ENCODE measurements around the gene BEX4. TPM values are rescaled to one million over a fixed set of nuclear protein-coding genes. Genes with fewer than 3 reads are reported as not detected.
A peak's percentile ranks its signal among the peaks of the same experiment; 100 is the strongest.
"Not testable (repeated sequence)": the region's sequence is repeated elsewhere in the genome, so short reads cannot be mapped to it uniquely, and the experiment has no call there.

The BEX4 gene
- total and polyA plus RNA-seq, 9 donors: 51.0 to 124 (median 61.9) TPM

DNA sequence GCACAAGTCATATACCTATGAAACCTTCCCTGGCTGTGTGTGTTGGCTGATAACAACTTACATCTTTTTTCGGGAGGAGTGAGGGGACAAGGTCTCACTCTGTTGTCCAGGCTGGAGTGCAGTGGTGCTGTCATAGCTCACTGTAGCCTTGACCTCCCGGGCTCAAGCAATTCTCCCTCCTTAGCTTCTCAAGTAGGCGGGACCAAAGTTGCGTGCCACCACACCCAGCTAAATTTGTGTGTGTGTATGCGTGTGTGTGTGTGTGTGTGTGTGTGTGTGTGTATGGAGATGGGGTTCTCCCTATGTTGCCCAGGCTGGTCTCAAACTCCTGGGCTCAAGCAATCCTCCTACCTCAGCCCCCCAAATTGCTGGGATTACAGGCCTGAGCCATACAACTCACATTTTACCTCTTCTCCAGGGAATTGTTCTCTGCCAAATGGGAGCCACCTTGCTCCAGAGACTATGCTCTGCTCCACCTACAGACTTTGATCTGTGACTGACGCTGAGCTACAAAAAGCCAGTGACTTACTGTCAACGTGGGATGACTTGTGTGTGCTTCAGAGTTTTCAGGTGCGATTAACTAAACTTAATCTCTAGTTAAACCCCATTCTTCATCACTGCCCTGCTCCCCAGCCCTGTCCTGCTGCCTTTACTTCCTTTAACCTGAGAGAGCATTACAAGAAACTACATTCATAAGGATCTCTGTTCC is 2.0 kb upstream of the BEX4 start:
- no peaks in the 10 kb centered on the region for H3K4me1 ChIP-seq (ENCODE audit: insufficient read depth)
- no peaks in the 10 kb centered on the region for H3K27me3 ChIP-seq
- no peak overlapping the region for H3K4me3 ChIP-seq
- no peak for DNase-seq
- intact Hi-C loops (cut with DNase I): no loop called here
- TF ChIP-seq, protein P1, sequence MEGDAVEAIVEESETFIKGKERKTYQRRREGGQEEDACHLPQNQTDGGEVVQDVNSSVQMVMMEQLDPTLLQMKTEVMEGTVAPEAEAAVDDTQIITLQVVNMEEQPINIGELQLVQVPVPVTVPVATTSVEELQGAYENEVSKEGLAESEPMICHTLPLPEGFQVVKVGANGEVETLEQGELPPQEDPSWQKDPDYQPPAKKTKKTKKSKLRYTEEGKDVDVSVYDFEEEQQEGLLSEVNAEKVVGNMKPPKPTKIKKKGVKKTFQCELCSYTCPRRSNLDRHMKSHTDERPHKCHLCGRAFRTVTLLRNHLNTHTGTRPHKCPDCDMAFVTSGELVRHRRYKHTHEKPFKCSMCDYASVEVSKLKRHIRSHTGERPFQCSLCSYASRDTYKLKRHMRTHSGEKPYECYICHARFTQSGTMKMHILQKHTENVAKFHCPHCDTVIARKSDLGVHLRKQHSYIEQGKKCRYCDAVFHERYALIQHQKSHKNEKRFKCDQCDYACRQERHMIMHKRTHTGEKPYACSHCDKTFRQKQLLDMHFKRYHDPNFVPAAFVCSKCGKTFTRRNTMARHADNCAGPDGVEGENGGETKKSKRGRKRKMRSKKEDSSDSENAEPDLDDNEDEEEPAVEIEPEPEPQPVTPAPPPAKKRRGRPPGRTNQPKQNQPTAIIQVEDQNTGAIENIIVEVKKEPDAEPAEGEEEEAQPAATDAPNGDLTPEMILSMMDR (IDR thresholded peaks at IDR 0.05): no peak
- no peak for TF ChIP-seq EP300 (IDR thresholded peaks at IDR 0.05)
- no peak for TF ChIP-seq POLR2A (IDR thresholded peaks at IDR 0.05)
- no peaks in the 10 kb centered on the region for H3K36me3 ChIP-seq
- no peaks in the 10 kb centered on the region for H3K9me3 ChIP-seq
- H3K27ac ChIP-seq: no peak overlapping the region
- 68 to 78% (median 74%) methylated on average over 8 of the region's 8 CpGs for WGBS, 3 donors

DNA sequence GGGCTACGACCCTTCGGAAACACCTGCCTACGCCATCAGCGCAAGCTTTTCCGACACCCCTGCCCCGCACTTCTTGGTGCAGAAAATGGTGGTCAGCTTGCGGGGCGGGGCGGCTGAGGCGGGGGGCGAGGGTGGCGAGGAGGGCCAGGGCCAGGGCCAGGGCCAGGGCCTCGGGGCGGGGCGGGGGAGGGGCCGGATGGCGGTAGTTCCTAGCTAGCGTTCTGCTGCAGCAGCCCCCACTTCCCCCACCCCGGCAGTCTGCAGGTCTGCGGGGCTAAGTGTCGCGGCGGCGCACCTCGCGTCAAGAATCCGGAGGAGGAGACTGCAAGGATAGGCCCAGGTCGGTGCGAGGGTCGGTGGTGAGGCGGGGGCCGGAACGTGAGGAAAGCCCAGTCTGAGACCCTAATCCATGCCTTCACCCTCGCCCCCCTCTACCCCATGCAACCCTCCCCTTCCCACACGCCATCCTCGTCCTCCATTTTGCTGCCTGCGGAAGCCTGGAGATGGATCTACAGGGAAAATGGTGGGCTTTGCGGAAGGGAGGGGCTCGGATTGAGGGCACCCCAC is 600 bp downstream of the BEX4 start:
- no peaks in the 10 kb centered on the region for H3K27me3 ChIP-seq
- TF ChIP-seq, protein P1 (IDR thresholded peaks at IDR 0.05): no peak
- TF ChIP-seq POLR2A (IDR thresholded peaks at IDR 0.05): no peak
- no peak for TF ChIP-seq EP300 (IDR thresholded peaks at IDR 0.05)
- no peaks in the 10 kb centered on the region for H3K36me3 ChIP-seq
- no peaks in the 10 kb centered on the region for H3K9me3 ChIP-seq
- WGBS, 3 donors: 32 to 49% (median 49%) methylated on average over 38 to 39 of the region's 39 CpGs
- peak; percentile 28 to 64 (median 62) for DNase-seq
- H3K27ac ChIP-seq: peak overlapping the region; percentile 85 to 92
- H3K4me1 ChIP-seq (ENCODE audit: insufficient read depth): no peaks in the 10 kb centered on the region
- H3K4me3 ChIP-seq: peak overlapping the region; percentile 83
- intact Hi-C loops (cut with DNase I): no loop called here

DNA sequence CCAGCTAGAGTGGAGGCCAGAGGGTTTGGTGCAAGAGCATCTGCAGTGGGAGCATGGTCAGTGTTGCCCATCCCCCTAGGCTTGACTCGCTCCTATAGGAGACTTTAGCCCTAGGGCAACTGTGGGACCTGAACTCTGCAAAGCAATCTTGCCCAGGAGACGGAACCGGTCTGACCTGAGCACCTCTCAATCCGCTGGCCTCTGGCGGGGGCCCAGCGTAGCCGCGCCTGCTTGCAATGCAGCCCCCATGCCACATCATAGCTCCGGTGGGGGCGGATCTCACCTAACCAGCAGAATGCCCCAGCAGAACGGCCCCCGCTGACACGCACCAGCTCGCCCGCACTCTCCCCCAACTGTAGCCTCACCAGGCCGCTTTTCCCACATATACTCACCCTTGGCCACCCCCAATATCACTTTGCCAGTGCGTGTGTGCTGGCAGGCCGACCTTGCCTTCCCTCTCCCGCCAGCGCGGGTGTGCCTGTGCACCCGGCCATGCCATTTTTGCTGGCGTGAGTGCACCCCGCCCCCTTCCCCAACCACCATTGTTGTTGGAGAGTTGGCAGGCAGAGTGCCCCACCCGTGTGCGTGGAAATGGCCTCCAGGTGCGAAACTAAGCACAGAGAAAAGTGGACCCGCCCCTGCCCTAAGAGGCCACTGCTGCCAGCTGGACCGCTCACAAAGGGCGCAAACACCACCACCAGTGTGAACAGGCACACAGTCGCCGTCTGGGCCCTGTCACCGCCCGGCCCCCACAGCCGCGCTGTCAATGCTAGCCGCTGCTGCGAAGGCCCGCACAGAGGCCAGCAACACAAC is 5.8 kb downstream of the BEX4 start:
- Histone ChIP-seq H3K36me3 (no peaks in the 10 kb centered on the region), H3K27me3 (no peaks in the 10 kb centered on the region), H3K4me1 (ENCODE audit: insufficient read depth) (no peaks in the 10 kb centered on the region), H3K9me3 (no peaks in the 10 kb centered on the region), H3K4me3 (no peak overlapping the region), H3K27ac (no peak overlapping the region)
- DNase-seq: no peak
- intact Hi-C loops (cut with DNase I): no loop called here
- WGBS, 3 donors: 41 to 55% (median 53%) methylated on average over 39 of the region's 39 CpGs
- TF ChIP-seq POLR2A (IDR thresholded peaks at IDR 0.05) (no peak), EP300 (IDR thresholded peaks at IDR 0.05) (no peak)
- TF ChIP-seq, protein P1 (IDR thresholded peaks at IDR 0.05): no peak

DNA sequence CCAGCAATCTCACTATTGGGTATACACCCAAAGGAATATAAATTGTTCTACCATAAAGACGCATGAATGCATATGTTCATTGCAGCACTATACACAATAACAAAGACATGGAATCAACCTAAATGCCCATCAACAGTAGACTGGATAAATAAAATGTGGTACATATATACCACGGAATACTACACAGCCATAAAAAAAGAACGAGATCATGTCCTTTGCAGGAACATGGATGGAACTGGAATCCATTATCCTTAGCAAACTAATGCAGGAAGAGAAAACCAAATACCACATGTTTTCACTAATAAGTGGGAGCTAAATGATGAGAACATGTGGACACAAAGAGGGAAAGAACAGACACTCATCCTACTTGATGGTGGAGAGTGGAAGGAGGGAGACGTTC is 11.0 kb downstream of the BEX4 start:
- H3K27ac ChIP-seq; H3K9me3 ChIP-seq; H3K36me3 ChIP-seq; DNase-seq; H3K4me3 ChIP-seq; intact Hi-C loops (cut with DNase I); H3K4me1 ChIP-seq (ENCODE audit: insufficient read depth); H3K27me3 ChIP-seq: not testable (repeated sequence)
- 83 to 88% (median 86%) methylated on average over 4 of the region's 4 CpGs for WGBS, 3 donors

All from ovary (tissue), 9 donors.